IPS-18c (cell line): ENCODE measurements around the gene KRTAP1-5.
"Not testable (repeated sequence)": the region's sequence is repeated elsewhere in the genome, so short reads cannot be mapped to it uniquely, and the experiment has no call there.

ENCODE experiments used
- H3K4me3 ChIP-seq: 2 replicates; pipeline ENCODE4 v1.7.0; 2013; ENCODE audit warnings: low read depth, mild to moderate bottlenecking, low read length, moderate library complexity; ENCODE audit not compliant: insufficient read depth
- H3K9me3 ChIP-seq: one replicate; pipeline ENCODE4 v1.6.1; 2013; ENCODE audit warnings: mild to moderate bottlenecking, low read length, moderate library complexity; ENCODE audit not compliant: control insufficient read depth, insufficient read depth

Gene KRTAP1-5

DNA sequence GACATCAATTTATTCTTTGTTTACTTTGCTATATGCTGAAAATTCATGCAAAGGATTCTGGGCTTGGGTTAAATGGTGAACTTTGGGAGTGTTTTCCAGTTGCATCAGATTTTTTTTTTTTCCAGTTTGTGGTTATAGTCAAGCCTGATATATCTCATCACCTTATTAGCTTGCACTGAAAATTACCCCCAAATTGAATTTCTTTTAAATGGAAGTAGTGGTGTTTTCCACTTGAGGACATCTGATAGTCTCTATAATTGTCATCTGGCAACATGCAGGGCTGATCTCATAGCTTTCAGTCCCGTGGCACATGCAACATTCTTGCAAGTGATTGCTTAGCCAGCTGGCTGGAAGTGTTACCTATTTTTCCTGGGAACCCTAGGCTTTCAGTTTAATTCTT is 13.4 kb downstream of the KRTAP1-5 start:
- Histone ChIP-seq H3K9me3 (no peaks in the 10 kb centered on the region), H3K4me3 (no peak overlapping the region)

- no peaks in the 10 kb centered on the region for H3K9me3 ChIP-seq
Measured at GRCh38 chr17:41013181-41013580, 13.8 kb downstream of the KRTAP1-5 start.

GRCh38 chr17:41012326-41013120 is 14.5 kb downstream of the KRTAP1-5 start:
- Histone ChIP-seq H3K9me3 (no peaks in the 10 kb centered on the region), H3K4me3 (no peak overlapping the region)

More at GRCh38 chr17:41013181-41013580, 13.8 kb downstream of the KRTAP1-5 start:
- H3K4me3 ChIP-seq = no peak overlapping the region

- no peaks in the 10 kb centered on the region for H3K9me3 ChIP-seq
- no peak overlapping the region for H3K4me3 ChIP-seq
Measured at GRCh38 chr17:41010441-41010840, 16.6 kb downstream of the KRTAP1-5 start.

DNA sequence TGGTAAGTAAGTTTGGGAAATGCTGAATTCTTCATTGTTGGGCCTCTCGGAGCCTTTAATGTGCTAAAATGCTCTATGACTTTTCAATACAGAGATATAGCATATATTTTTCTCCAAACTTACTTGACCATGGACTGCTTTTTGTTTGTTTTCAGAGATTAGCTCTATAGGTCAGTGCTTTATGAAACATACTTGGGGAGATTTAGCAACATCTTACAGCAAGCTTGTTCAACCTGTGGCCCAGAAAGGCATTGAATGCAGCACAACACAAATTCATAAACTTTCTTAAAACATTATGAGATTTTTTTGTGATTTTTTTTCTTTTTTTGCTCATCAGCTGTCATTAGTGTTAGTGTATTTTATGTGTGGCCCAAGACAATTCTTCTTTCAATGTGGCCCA is 17.1 kb downstream of the KRTAP1-5 start:
- no peaks in the 10 kb centered on the region for H3K9me3 ChIP-seq
- no peak overlapping the region for H3K4me3 ChIP-seq

- no peak overlapping the region for H3K4me3 ChIP-seq
- H3K9me3 ChIP-seq = no peaks in the 10 kb centered on the region
Measured at GRCh38 chr17:41009301-41009760, 17.7 kb downstream of the KRTAP1-5 start.

- H3K4me3 ChIP-seq = no peak within 1 kb of the TSS
- no peaks in the 10 kb centered on the region for H3K9me3 ChIP-seq
Measured at GRCh38 chr17:41008811-41009210, 18.2 kb downstream of the KRTAP1-5 start, which contains the start of gene KRTAP3-1. Gene KRTAP3-1, minus strand, starts transcription at chr17:41009128. Its CDS starts 54 bp downstream, at chr17:41009074.

- Histone ChIP-seq H3K4me3 (no peak overlapping the region), H3K9me3 (no peaks in the 10 kb centered on the region)
Measured at GRCh38 chr17:41004397-41004796, 22.6 kb downstream of the KRTAP1-5 start.

DNA sequence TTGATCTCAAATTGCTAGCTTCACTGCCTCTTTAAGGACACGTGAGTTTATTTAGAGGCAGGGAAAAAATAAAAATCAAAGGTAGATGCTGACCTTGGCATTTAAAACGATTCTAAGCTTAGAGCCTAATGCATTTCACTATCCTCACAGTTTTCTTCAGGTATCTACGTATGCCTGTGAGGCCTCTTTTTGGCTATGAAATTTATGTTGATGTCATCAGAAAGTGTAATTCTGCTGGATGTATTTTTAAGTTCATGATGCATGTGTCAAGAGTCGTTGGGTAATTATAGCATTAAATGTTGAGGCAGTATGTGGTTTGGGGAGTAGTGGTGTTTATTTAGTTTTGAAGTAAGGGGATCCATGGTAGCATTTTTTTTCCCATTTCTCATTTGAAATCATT is 23.1 kb downstream of the KRTAP1-5 start:
- Histone ChIP-seq H3K4me3 (no peak overlapping the region), H3K9me3 (no peaks in the 10 kb centered on the region)

- Histone ChIP-seq H3K4me3 (no peak overlapping the region), H3K9me3 (no peaks in the 10 kb centered on the region)
Measured at GRCh38 chr17:41002814-41003213, 24.2 kb downstream of the KRTAP1-5 start.

GRCh38 chr17:41001795-41002194 is 25.2 kb downstream of the KRTAP1-5 start:
- Histone ChIP-seq H3K9me3 (no peaks in the 10 kb centered on the region), H3K4me3 (no peak overlapping the region)

DNA sequence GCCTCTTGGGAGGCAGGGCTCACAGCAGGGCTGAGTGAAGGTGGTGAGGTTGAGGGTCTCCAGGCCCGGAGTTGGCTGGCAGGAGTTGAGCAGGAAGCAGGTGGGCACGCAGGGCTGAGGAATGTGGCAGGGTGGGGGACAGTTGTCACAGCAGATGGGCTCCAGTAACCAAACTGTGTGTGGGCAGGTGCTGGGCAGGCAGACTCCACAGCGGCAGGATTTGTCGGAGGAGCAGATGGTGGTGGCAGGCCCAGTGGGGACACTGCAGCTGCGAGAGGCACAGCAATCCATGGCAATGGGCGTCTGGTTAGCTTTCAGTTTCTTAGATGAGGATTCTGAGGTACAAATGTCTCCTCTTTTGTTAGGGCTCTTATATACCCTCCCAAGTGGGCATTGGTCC is 27.4 kb downstream of the KRTAP1-5 start, which contains the start of gene KRTAP3-2:
KRTAP3-2 (minus strand) TSS at position 344 of the 400 bp plus-strand sequence; CDS start at position 291, 53 bp downstream.
- not testable (repeated sequence) for H3K9me3 ChIP-seq, H3K4me3 ChIP-seq

DNA sequence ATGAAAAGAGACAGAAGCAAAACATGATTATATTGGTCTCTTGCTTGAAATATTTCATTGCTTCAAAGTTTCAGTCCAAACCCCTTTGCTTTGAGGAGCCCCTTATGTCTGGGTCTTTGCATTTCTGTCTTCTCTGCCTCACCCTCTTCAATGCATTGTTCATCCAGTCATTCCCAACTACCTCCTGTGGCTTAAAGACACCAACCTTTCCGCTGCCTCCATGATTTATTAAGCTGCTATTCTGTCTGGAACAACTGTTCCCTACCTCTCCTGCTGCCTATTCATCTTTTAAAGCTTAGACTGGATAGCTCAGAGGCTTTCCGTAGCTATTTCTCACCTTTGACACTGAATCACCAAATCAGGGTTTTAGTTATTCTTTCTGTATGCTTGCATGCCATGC is 29.6 kb downstream of the KRTAP1-5 start:
- Histone ChIP-seq H3K4me3 (no peak overlapping the region), H3K9me3 (no peaks in the 10 kb centered on the region)

- no peaks in the 10 kb centered on the region for H3K9me3 ChIP-seq
- no peak overlapping the region for H3K4me3 ChIP-seq
Measured at GRCh38 chr17:40996829-40997228, 30.2 kb downstream of the KRTAP1-5 start.

GRCh38 chr17:40995116-40995515 is 31.9 kb downstream of the KRTAP1-5 start:
- no peaks in the 10 kb centered on the region for H3K9me3 ChIP-seq
- H3K4me3 ChIP-seq = no peak overlapping the region

- no peaks in the 10 kb centered on the region for H3K9me3 ChIP-seq
- H3K4me3 ChIP-seq = no peak within 1 kb of the TSS
Measured at GRCh38 chr17:40993839-40994238, 33.2 kb downstream of the KRTAP1-5 start, which contains the start of gene KRTAP3-3. Gene KRTAP3-3, minus strand, starts transcription at chr17:40994164. Its CDS starts 67 bp downstream, at chr17:40994097.

- Histone ChIP-seq H3K9me3 (no peaks in the 10 kb centered on the region), H3K4me3 (no peak overlapping the region)
Measured at GRCh38 chr17:40993084-40993483, 33.9 kb downstream of the KRTAP1-5 start.

- H3K9me3 ChIP-seq = no peaks in the 10 kb centered on the region
- no peak overlapping the region for H3K4me3 ChIP-seq
Measured at GRCh38 chr17:40992666-40993065, 34.3 kb downstream of the KRTAP1-5 start.
